Right lobe of liver (tissue), 6 donors: ENCODE data around the gene PXK. TPM values are rescaled to one million over a fixed set of nuclear protein-coding genes. Genes with fewer than 3 reads are reported as not detected.

Experiments used
- ATAC-seq, 4 donors: fragments of 200-7000 bp; cut with Tn5 transposase; one replicate each; pipeline ENCODE4 v1.9.1; 2020; ENCODE audit warnings: mild to moderate bottlenecking in 4 of 4, moderate library complexity in 4 of 4
- DNase-seq, 3 donors: peaks; one replicate each; pipeline ENCODE4 v3.0.0-alpha.2; 2020
- H3K27ac ChIP-seq, 3 donors: fragments of 200-600 bp; one replicate each; pipeline ENCODE4 v1.8.0; 2022
- H3K27me3 ChIP-seq, 2 donors: fragments of 200-600 bp; one replicate each; pipeline ENCODE4 v1.8.0; 2022
- H3K36me3 ChIP-seq, 4 donors: fragments of 200-600 bp; sonication (generic) in 1 of 4; one replicate each; pipeline versions ENCODE4 v1.5.1 to v1.8.0; 2017 to 2022; ENCODE audit warnings: control low read depth in 1 of 4
- H3K4me1 ChIP-seq, 4 donors: fragments of 200-600 bp; sonication (generic) in 1 of 4; one replicate each; pipeline versions ENCODE4 v1.5.1 to v1.8.0; 2017 to 2022; ENCODE audit warnings: control low read depth in 1 of 4
- H3K4me3 ChIP-seq, 3 donors: fragments of 200-600 bp; one replicate each; pipeline ENCODE4 v1.8.0; 2022
- H3K9me3 ChIP-seq, 4 donors: fragments of 200-600 bp; sonication (generic) in 1 of 4; one replicate each; pipeline versions ENCODE4 v1.5.1 to v1.8.0; 2017 to 2022; ENCODE audit warnings: control low read depth in 1 of 4
- CTCF ChIP-seq, 4 donors: fragments of 200-600 bp in 3 of 4; fragments of 450-650 bp in 1 of 4; IDR thresholded peaks; one replicate each; pipeline versions ENCODE4 v1.5.1 to v1.8.0; 2016 to 2022; ENCODE audit warnings: antibody characterized with exemption in 4 of 4, mild to moderate bottlenecking in 2 of 4
- POLR2A ChIP-seq: fragments of 450-650 bp; IDR thresholded peaks from one replicate; pipeline ENCODE4 v1.6.1; 2017; ENCODE audit warnings: antibody characterized with exemption, mild to moderate bottlenecking
- WGBS: methylation state at CpG from one replicate; pipeline ENCODE4 v1.1.6; 2018; ENCODE audit warnings: low coverage, low lambda C conversion rate; ENCODE audit not compliant: insufficient coverage; ENCODE audit errors: missing lambda C conversion rate; 5-methylcytosine and 5-hydroxymethylcytosine counted together
- intact Hi-C, 2 donors: fragments of 100-400 bp; cut with DNase I; formaldehyde crosslinking; loops; one replicate each; pipeline versions ENCODE4 v1.11.2 to v1.14.1; 2022
- total RNA-seq, 6 experiments: library from RNA; depleted of rRNA in 2 of 6; stranded (reverse); fragments of >200 nt in 2 of 6; fragmentation: NEBNext Ultra II Directional in 3 of 6; extraction: Animal tissue kit (Norgen Biotek cat#: 25700) in 3 of 6; gene quantifications; one replicate each; pipeline versions ENCODE4 v1.1.0 to v1.2.4, GENCODE V29; 2016 to 2023
- donor health status: DM: no; HTN: yes; CAD: no.
- donor health status: DM: no; HTN: no; CAD: no.
- donor health status: DM: no; HTN: no; CAD: no.
- donor health status: DM: no; HTN: yes; CAD: no.
- donor health status: DM: no; HTN: yes; CAD: no.

PXK gene
- total RNA-seq, 6 experiments from 2014 or later = 6.6 to 19.4 (median 9.6) TPM

- no peaks in the 10 kb centered on the region for H3K4me1 ChIP-seq
- peaks cover 6 to 67% (median 32%) of the 10 kb centered on the region in 4 donors for H3K36me3 ChIP-seq
- no peak for TF ChIP-seq POLR2A
- TF ChIP-seq CTCF (IDR thresholded peaks at IDR 0.05) = no peak
- no peaks in the 10 kb centered on the region for H3K27me3 ChIP-seq
- H3K4me3 ChIP-seq = no peak overlapping the region
- no peak for ATAC-seq
- H3K9me3 ChIP-seq = no peaks in the 10 kb centered on the region
- DNase-seq = no peak
- intact Hi-C loops = no loop called here
- H3K27ac ChIP-seq = no peak overlapping the region
- WGBS = 46% methylated on average over 2 of the region's 2 CpGs
These were observed 93.1 kb downstream of the PXK start for GRCh38 chr3:58425782-58426181.

GRCh38 chr3:58427661-58428361, 95.1 kb downstream of the PXK start:
- H3K9me3 ChIP-seq = no peaks in the 10 kb centered on the region
- intact Hi-C loops = no loop called here
- no peak overlapping the region for H3K27ac ChIP-seq
- no peak overlapping the region for H3K4me3 ChIP-seq
- H3K27me3 ChIP-seq = no peaks in the 10 kb centered on the region
- ATAC-seq (no peak), DNase-seq (no peak)
- WGBS = 69% methylated on average over 7 of the region's 7 CpGs
- H3K36me3 ChIP-seq = peaks cover 6 to 80% (median 37%) of the 10 kb centered on the region in 4 donors
- no peak for TF ChIP-seq POLR2A
- TF ChIP-seq CTCF (IDR thresholded peaks at IDR 0.05) = no peak
- peaks cover 0 to 10% (median 4%) of the 10 kb centered on the region in 4 donors for H3K4me1 ChIP-seq

- peaks cover 0 to 13% (median 7%) of the 10 kb centered on the region in 4 donors for H3K4me1 ChIP-seq
- H3K36me3 ChIP-seq = peaks cover 6 to 74% (median 35%) of the 10 kb centered on the region in 4 donors
- no peaks in the 10 kb centered on the region for H3K27me3 ChIP-seq
- WGBS = 57% methylated on average over 1 of the region's 1 CpG
- no peak overlapping the region for H3K4me3 ChIP-seq
- ATAC-seq = no peak
- H3K9me3 ChIP-seq = no peaks in the 10 kb centered on the region
- no peak overlapping the region for H3K27ac ChIP-seq
- intact Hi-C loops = no loop called here
- DNase-seq = no peak
- TF ChIP-seq CTCF (IDR thresholded peaks at IDR 0.05) = no peak
- no peak for TF ChIP-seq POLR2A
These were observed 97.0 kb downstream of the PXK start for GRCh38 chr3:58429657-58430056.

- Histone ChIP-seq H3K4me1 (peaks cover 0 to 13% (median 8%) of the 10 kb centered on the region in 4 donors), H3K27ac (peak overlapping the region in 2 of 3 donors; percentile 86 to 90), H3K9me3 (no peaks in the 10 kb centered on the region), H3K4me3 (peak overlapping the region; percentile 75 to 91 (median 78)), H3K27me3 (no peaks in the 10 kb centered on the region), H3K36me3 (peaks cover 6 to 42% (median 26%) of the 10 kb centered on the region in 4 donors)
- no peak for ATAC-seq
- no peak for TF ChIP-seq CTCF (IDR thresholded peaks at IDR 0.05)
- TF ChIP-seq POLR2A = no peak
- 65% methylated on average over 6 of the region's 6 CpGs for WGBS
- intact Hi-C loops = no loop called here
- no peak for DNase-seq
These were observed 100.2 kb downstream of the PXK start for GRCh38 chr3:58432905-58433304.
